ENCODE measurements around the gene APOBEC4. TPM values are rescaled to one million over a fixed set of nuclear protein-coding genes. Genes with fewer than 3 reads are reported as not detected.

Gene APOBEC4
- total and polyA plus RNA-seq, 2 of the 13 experiments (the other 11 are each of a cell fraction or from before 2014, with no cell fraction given) = not detected

DNA sequence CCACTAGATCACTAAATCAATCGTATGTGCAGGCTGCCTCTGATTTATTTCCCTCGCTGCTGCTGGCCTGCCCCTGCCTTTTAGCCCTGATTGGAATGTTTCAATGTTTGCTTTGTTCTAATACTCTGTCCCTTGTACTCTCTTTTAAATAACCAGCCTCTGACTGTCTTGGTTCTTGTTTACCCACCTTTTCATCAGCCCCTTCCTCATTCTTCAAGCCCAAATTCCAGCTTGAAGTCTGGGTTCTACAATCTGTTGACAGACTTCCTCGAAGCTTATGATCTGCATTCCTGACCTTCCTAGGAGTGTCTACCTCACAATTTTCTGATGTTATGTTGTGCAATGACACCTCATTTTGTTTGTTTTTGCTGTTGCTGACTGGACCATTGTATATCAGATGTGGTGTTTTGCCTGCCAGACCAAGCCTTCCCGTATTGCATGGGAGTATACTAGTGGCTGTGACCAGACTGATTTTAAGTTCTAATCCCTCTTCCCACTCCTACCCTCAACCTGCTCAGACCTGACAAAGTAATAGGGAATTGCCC is 46.6 kb upstream of the APOBEC4 start (continued):
- TF ChIP-seq, protein P1, sequence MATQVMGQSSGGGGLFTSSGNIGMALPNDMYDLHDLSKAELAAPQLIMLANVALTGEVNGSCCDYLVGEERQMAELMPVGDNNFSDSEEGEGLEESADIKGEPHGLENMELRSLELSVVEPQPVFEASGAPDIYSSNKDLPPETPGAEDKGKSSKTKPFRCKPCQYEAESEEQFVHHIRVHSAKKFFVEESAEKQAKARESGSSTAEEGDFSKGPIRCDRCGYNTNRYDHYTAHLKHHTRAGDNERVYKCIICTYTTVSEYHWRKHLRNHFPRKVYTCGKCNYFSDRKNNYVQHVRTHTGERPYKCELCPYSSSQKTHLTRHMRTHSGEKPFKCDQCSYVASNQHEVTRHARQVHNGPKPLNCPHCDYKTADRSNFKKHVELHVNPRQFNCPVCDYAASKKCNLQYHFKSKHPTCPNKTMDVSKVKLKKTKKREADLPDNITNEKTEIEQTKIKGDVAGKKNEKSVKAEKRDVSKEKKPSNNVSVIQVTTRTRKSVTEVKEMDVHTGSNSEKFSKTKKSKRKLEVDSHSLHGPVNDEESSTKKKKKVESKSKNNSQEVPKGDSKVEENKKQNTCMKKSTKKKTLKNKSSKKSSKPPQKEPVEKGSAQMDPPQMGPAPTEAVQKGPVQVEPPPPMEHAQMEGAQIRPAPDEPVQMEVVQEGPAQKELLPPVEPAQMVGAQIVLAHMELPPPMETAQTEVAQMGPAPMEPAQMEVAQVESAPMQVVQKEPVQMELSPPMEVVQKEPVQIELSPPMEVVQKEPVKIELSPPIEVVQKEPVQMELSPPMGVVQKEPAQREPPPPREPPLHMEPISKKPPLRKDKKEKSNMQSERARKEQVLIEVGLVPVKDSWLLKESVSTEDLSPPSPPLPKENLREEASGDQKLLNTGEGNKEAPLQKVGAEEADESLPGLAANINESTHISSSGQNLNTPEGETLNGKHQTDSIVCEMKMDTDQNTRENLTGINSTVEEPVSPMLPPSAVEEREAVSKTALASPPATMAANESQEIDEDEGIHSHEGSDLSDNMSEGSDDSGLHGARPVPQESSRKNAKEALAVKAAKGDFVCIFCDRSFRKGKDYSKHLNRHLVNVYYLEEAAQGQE (IDR thresholded peaks at IDR 0.05; ENCODE audit: borderline replicate concordance in 1 of 2, low read depth in 1 of 2, low read length in 2 of 2) = no peak; a peak in 1 of 4 replicates
- TF ChIP-seq, protein P2, sequence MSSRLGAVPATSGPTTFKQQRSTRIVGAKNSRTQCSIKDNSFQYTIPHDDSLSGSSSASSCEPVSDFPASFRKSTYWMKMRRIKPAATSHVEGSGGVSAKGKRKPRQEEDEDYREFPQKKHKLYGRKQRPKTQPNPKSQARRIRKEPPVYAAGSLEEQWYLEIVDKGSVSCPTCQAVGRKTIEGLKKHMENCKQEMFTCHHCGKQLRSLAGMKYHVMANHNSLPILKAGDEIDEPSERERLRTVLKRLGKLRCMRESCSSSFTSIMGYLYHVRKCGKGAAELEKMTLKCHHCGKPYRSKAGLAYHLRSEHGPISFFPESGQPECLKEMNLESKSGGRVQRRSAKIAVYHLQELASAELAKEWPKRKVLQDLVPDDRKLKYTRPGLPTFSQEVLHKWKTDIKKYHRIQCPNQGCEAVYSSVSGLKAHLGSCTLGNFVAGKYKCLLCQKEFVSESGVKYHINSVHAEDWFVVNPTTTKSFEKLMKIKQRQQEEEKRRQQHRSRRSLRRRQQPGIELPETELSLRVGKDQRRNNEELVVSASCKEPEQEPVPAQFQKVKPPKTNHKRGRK (CRISPR knock-in tag; IDR thresholded peaks at IDR 0.05) = no peak
- TF ChIP-seq NR1H2 (CRISPR knock-in tag; IDR thresholded peaks at IDR 0.05; ENCODE audit: borderline replicate concordance, low read depth) (no peak), ZNF652 (CRISPR knock-in tag; IDR thresholded peaks at IDR 0.05; ENCODE audit: borderline replicate concordance, low read depth) (peak; percentile 26; the same call in 1 of the 2 replicates), ZNF782 (CRISPR knock-in tag; IDR thresholded peaks at IDR 0.05; ENCODE audit: borderline replicate concordance) (no peak), ZNF605 (CRISPR knock-in tag; IDR thresholded peaks at IDR 0.05) (peak; percentile 64; the same call in 1 of the 2 replicates), ZFAT (CRISPR knock-in tag; conservative IDR thresholded peaks at IDR 0.05) (no peak), HOXA5 (CRISPR knock-in tag; IDR thresholded peaks at IDR 0.05) (no peak; the same call in 1 of the 2 replicates), SATB2 (CRISPR knock-in tag; IDR thresholded peaks at IDR 0.05) (0 out of 2 replicates have a peak, but pooled peaks have one; percentile 34), XRCC5 (optimal IDR thresholded peaks at IDR 0.05; ENCODE audit: low read length) (no peak), RXRB (CRISPR knock-in tag; IDR thresholded peaks at IDR 0.05; ENCODE audit: borderline replicate concordance) (peak; percentile 97), ZNF20 (CRISPR knock-in tag; IDR thresholded peaks at IDR 0.05) (no peak), ZMYM2 (CRISPR knock-in tag; IDR thresholded peaks at IDR 0.05) (0 out of 2 replicates have a peak, but pooled peaks have one; percentile 70), ZNF382 (CRISPR knock-in tag; IDR thresholded peaks at IDR 0.05; ENCODE audit: borderline replicate concordance) (no peak), DNMT3B (CRISPR knock-in tag; conservative IDR thresholded peaks at IDR 0.05) (peak; percentile 91), ZNF446 (CRISPR knock-in tag; IDR thresholded peaks at IDR 0.05) (no peak), TBP (CRISPR knock-in tag; IDR thresholded peaks at IDR 0.05) (no peak), KDM3A (CRISPR knock-in tag; IDR thresholded peaks at IDR 0.05; ENCODE audit: low read depth) (peak; percentile 92; the same call in 1 of the 2 replicates), NCOR1 (IDR thresholded peaks at IDR 0.05; ENCODE audit: borderline replicate concordance, low read length) (peak; percentile 95; the same call in 1 of the 2 replicates), ZNF430 (CRISPR knock-in tag; IDR thresholded peaks at IDR 0.05) (peak; percentile 54; the same call in 1 of the 2 replicates), ZNF883 (CRISPR knock-in tag; IDR thresholded peaks at IDR 0.05; ENCODE audit: not compliant biosample characterization) (no peak), ZFP1 (CRISPR knock-in tag; IDR thresholded peaks at IDR 0.05) (peak; percentile 82; the same call in 1 of the 2 replicates)
- TF ChIP-seq, protein P3, sequence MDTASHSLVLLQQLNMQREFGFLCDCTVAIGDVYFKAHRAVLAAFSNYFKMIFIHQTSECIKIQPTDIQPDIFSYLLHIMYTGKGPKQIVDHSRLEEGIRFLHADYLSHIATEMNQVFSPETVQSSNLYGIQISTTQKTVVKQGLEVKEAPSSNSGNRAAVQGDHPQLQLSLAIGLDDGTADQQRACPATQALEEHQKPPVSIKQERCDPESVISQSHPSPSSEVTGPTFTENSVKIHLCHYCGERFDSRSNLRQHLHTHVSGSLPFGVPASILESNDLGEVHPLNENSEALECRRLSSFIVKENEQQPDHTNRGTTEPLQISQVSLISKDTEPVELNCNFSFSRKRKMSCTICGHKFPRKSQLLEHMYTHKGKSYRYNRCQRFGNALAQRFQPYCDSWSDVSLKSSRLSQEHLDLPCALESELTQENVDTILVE (CRISPR knock-in tag; IDR thresholded peaks at IDR 0.05) = peak; percentile 85
- TF ChIP-seq, protein P4, sequence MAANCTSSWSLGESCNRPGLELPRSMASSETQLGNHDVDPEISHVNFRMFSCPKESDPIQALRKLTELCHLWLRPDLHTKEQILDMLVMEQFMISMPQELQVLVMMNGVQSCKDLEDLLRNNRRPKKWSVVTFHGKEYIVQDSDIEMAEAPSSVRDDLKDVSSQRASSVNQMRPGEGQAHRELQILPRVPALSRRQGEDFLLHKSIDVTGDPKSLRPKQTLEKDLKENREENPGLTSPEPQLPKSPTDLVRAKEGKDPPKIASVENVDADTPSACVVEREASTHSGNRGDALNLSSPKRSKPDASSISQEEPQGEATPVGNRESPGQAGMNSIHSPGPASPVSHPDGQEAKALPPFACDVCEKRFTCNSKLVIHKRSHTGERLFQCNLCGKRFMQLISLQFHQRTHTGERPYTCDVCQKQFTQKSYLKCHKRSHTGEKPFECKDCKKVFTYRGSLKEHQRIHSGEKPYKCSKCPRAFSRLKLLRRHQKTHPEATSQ (CRISPR knock-in tag; IDR thresholded peaks at IDR 0.05; ENCODE audit: borderline replicate concordance) = no peak
